ENCODE data around the gene UBXN7. TPM values are rescaled to one million over a fixed set of nuclear protein-coding genes. Genes with fewer than 3 reads are reported as not detected.

UBXN7 gene
- polyA plus RNA-seq, 1 donor from 2014 or later: 19.6 TPM

DNA sequence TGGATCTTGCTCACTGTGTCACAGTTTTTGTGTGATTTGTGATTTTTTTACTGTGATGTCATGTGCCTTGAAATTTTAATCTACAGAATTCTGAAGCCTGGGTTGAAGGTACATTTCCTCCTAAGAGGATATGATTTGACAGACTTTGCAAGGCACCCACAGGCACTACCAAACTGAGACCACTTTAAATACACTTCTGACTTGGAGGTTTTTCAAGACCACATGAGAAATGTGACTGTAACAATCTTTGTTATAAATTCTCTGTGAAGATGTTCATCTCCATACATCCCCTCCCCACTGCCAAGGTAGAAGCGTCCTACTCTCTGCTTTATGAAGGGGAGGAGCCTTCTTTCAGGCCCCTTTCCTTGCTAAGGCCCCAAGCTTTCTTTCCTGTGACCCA lies 22.8 kb downstream of the UBXN7 start:
- Histone ChIP-seq H3K79me2 (replicated peaks; ENCODE audit: insufficient read depth, low read length) (peaks cover 67% of the 10 kb centered on the region), H3K9me2 (ENCODE audit: insufficient read depth, low read length) (no peaks in the 10 kb centered on the region), H3K27me3 (ENCODE audit: insufficient read depth, low read depth, low read length) (no peaks in the 10 kb centered on the region), H2AFZ (ENCODE audit: low read depth, low read length) (no peak overlapping the region), H3K4me3 (ENCODE audit: low read length) (no peak overlapping the region), H3K9ac (ENCODE audit: low read length) (no peak overlapping the region), H4K20me1 (ENCODE audit: insufficient read depth) (no peaks in the 10 kb centered on the region), H3K9me3 (ENCODE audit: low read length) (no peaks in the 10 kb centered on the region), H3F3A (ENCODE audit: insufficient read depth, low read length, poor library complexity, severe bottlenecking) (peaks cover 10% of the 10 kb centered on the region), H3K36me3 (ENCODE audit: insufficient read depth, low read length) (no peaks in the 10 kb centered on the region), H3K4me2 (ENCODE audit: low read length) (no peak overlapping the region), H3K27ac (ENCODE audit: low read length) (no peak overlapping the region)
- TF ChIP-seq POLR2AphosphoS5 (IDR thresholded peaks at IDR 0.05) (no peak), SMC3 (conservative IDR thresholded peaks at IDR 0.05; ENCODE audit: poor library complexity) (no peak), EZH2 (IDR thresholded peaks at IDR 0.05; ENCODE audit: borderline replicate concordance, insufficient read depth, low read length, poor library complexity, severe bottlenecking) (no peak), RAD21 (conservative IDR thresholded peaks at IDR 0.05) (no peak), MXI1 (conservative IDR thresholded peaks at IDR 0.05; ENCODE audit: poor library complexity, severe bottlenecking) (no peak), TAF1 (IDR thresholded peaks at IDR 0.05; ENCODE audit: low read depth) (no peak), EP300 (conservative IDR thresholded peaks at IDR 0.05; ENCODE audit: poor library complexity, severe bottlenecking) (no peak)
- TF ChIP-seq, protein P1, sequence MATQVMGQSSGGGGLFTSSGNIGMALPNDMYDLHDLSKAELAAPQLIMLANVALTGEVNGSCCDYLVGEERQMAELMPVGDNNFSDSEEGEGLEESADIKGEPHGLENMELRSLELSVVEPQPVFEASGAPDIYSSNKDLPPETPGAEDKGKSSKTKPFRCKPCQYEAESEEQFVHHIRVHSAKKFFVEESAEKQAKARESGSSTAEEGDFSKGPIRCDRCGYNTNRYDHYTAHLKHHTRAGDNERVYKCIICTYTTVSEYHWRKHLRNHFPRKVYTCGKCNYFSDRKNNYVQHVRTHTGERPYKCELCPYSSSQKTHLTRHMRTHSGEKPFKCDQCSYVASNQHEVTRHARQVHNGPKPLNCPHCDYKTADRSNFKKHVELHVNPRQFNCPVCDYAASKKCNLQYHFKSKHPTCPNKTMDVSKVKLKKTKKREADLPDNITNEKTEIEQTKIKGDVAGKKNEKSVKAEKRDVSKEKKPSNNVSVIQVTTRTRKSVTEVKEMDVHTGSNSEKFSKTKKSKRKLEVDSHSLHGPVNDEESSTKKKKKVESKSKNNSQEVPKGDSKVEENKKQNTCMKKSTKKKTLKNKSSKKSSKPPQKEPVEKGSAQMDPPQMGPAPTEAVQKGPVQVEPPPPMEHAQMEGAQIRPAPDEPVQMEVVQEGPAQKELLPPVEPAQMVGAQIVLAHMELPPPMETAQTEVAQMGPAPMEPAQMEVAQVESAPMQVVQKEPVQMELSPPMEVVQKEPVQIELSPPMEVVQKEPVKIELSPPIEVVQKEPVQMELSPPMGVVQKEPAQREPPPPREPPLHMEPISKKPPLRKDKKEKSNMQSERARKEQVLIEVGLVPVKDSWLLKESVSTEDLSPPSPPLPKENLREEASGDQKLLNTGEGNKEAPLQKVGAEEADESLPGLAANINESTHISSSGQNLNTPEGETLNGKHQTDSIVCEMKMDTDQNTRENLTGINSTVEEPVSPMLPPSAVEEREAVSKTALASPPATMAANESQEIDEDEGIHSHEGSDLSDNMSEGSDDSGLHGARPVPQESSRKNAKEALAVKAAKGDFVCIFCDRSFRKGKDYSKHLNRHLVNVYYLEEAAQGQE (IDR thresholded peaks at IDR 0.05; ENCODE audit: borderline replicate concordance): no peak
- TF ChIP-seq, protein P2, sequence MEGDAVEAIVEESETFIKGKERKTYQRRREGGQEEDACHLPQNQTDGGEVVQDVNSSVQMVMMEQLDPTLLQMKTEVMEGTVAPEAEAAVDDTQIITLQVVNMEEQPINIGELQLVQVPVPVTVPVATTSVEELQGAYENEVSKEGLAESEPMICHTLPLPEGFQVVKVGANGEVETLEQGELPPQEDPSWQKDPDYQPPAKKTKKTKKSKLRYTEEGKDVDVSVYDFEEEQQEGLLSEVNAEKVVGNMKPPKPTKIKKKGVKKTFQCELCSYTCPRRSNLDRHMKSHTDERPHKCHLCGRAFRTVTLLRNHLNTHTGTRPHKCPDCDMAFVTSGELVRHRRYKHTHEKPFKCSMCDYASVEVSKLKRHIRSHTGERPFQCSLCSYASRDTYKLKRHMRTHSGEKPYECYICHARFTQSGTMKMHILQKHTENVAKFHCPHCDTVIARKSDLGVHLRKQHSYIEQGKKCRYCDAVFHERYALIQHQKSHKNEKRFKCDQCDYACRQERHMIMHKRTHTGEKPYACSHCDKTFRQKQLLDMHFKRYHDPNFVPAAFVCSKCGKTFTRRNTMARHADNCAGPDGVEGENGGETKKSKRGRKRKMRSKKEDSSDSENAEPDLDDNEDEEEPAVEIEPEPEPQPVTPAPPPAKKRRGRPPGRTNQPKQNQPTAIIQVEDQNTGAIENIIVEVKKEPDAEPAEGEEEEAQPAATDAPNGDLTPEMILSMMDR (IDR thresholded peaks at IDR 0.05; ENCODE audit: poor library complexity, severe bottlenecking): no peak

DNA sequence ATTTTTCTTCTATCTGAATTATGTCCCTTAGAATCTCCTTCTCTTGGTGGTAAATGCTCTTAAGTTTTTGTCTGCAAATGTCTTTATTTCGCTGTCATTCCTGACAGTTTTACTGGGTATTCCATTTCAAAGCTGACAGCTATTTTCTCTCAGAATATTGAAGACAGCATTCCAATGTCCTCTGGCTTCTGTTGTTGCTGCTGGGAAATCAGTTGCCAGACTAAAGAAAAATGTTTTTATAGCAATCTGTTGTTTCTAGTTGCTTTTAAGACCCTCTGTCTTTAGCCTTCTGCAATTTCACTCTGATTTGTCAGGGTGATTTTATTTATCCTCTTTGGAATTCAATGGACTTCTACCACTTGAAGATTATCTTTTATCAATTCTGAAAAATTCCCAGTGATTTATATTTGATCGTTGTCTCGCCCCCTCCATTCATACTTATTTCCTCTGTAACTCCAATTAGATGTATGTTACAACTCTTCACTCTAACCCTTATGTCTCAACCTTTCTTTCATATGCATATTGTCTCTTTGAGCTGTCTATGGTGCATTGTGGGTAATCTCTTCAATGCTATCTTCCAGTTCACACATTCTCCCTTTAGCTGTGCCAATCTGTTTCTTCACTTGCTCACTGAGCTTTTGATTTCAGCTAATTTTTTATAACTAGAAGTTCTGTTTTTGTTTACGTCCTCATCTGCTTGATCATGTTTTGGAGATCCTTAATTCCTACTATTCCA lies 23.5 kb downstream of the UBXN7 start:
- H3K27me3 ChIP-seq (ENCODE audit: insufficient read depth, low read depth, low read length): no peaks in the 10 kb centered on the region
- H3K36me3 ChIP-seq (ENCODE audit: insufficient read depth, low read length): no peaks in the 10 kb centered on the region
- TF ChIP-seq EP300 (conservative IDR thresholded peaks at IDR 0.05; ENCODE audit: poor library complexity, severe bottlenecking): peak; percentile 91
- TF ChIP-seq POLR2AphosphoS5 (IDR thresholded peaks at IDR 0.05): no peak
- TF ChIP-seq, protein P1 (IDR thresholded peaks at IDR 0.05; ENCODE audit: borderline replicate concordance): peak; percentile 20
- H3K9me2 ChIP-seq (ENCODE audit: insufficient read depth, low read length): no peaks in the 10 kb centered on the region
- no peak overlapping the region for H3K9ac ChIP-seq (ENCODE audit: low read length)
- H2AFZ ChIP-seq (ENCODE audit: low read depth, low read length): no peak overlapping the region
- H3K9me3 ChIP-seq (ENCODE audit: low read length): no peaks in the 10 kb centered on the region
- no peak overlapping the region for H3K27ac ChIP-seq (ENCODE audit: low read length)
- peaks cover 10% of the 10 kb centered on the region for H3F3A ChIP-seq (ENCODE audit: insufficient read depth, low read length, poor library complexity, severe bottlenecking)
- H3K4me2 ChIP-seq (ENCODE audit: low read length): no peak overlapping the region
- H4K20me1 ChIP-seq (ENCODE audit: insufficient read depth): no peaks in the 10 kb centered on the region
- peaks cover 63% of the 10 kb centered on the region for H3K79me2 ChIP-seq (replicated peaks; ENCODE audit: insufficient read depth, low read length)
- H3K4me3 ChIP-seq (ENCODE audit: low read length): no peak overlapping the region
